CD4-positive, alpha-beta T cell treated with Interleukin-6 for 4 hours (primary cell): ENCODE measurements around the gene ZDHHC4.

Experiments used
- DNase-seq: peaks from one replicate; pipeline ENCODE4 v3.0.0-alpha.2; 2020; ENCODE audit warnings: mixed read lengths

ZDHHC4 gene

GRCh38 chr7:6637544-6638229 lies 60.4 kb downstream of the ZDHHC4 start:
- peak; percentile 65 for DNase-seq
